Activated B cell treated with CpG ODN at 0.5 μM for 24 hours (primary cell): ENCODE results near the gene VGLL4. TPM values are rescaled to one million over a fixed set of nuclear protein-coding genes. Genes with fewer than 3 reads are reported as not detected.

Source experiments
- ATAC-seq: fragments of 200-7000 bp; cut with Tn5 transposase; one replicate; pipeline ENCODE4 v1.10.0; 2021; ENCODE audit warnings: low read depth, mild to moderate bottlenecking, moderate library complexity
- CTCF ChIA-PET: fragments of 350-600 bp; sonication (Branson Sonifier 250); formaldehyde crosslinking; loops from one replicate; lab custom pipeline; 2021; ENCODE audit warnings: antibody characterized with exemption; lab: Charles Lee
- POLR2A ChIA-PET: fragments of 350-600 bp; sonication (Branson Sonifier 250); formaldehyde crosslinking; loops from one replicate; lab custom pipeline; 2021; ENCODE audit warnings: antibody characterized with exemption; lab: Charles Lee
- DNase-seq: peaks from one replicate; pipeline ENCODE4 v3.0.0; 2022
- H3K27ac Mint-ChIP-seq: one replicate; pipeline ENCODE4 v1.8.0; 2020; ENCODE audit warnings: mixed read lengths
- H3K27me3 Mint-ChIP-seq: one replicate; pipeline ENCODE4 v1.8.0; 2021; ENCODE audit warnings: mixed read lengths
- H3K36me3 Mint-ChIP-seq: one replicate; pipeline ENCODE4 v1.8.0; 2021; ENCODE audit warnings: low read depth, mixed read lengths
- H3K4me1 Mint-ChIP-seq: one replicate; pipeline ENCODE4 v1.8.0; 2021; ENCODE audit warnings: mixed read lengths
- H3K4me3 Mint-ChIP-seq: one replicate; pipeline ENCODE4 v1.8.0; 2020; ENCODE audit warnings: mild to moderate bottlenecking, mixed read lengths
- H3K9me3 Mint-ChIP-seq: one replicate; pipeline ENCODE4 v1.8.0; 2020; ENCODE audit warnings: mixed read lengths
- intact Hi-C: fragments of 100-400 bp; cut with micrococcal nuclease; formaldehyde crosslinking; loops from one replicate; pipeline ENCODE4 v1.15.1; 2024
- total RNA-seq: library from RNA; stranded (reverse); gene quantifications from 2 replicates; pipeline ENCODE4 v1.2.3, GENCODE V29; 2022
- TF ChIP-seq, protein P1 (sequence below): fragments of 200-600 bp; IDR thresholded peaks from one replicate; pipeline ENCODE4 v1.8.0; 2022; ENCODE audit warnings: antibody characterized with exemption, mild to moderate bottlenecking

The VGLL4 gene
- total RNA-seq, 1 donor from 2014 or later = 19.3 TPM

DNA sequence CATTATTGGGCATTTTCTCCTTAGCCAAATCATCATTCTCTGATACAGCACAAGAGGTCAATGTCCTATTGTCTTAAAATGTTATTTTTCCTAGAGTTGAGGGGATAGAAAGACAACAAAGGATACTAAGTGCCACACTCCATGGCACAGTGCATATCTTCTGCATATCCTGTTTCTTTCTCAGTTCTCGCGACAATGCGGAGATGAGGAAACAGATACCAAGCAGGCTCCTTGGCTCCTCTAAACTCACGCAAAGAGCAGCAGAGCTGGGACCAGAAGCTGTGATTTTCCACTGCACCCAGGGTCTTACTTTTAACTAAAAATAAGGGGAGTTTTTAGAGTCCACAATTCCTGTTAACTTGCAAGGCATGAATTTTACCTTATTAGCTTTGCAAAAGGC is 10.5 kb upstream of the VGLL4 start:
- Mint-ChIP-seq H3K9me3 (no peaks in the 10 kb centered on the region), H3K36me3 (no peaks in the 10 kb centered on the region), H3K27me3 (no peaks in the 10 kb centered on the region), H3K4me3 (no peak overlapping the region), H3K27ac (no peak overlapping the region), H3K4me1 (peaks cover 15% of the 10 kb centered on the region)
- TF ChIP-seq, protein P1, sequence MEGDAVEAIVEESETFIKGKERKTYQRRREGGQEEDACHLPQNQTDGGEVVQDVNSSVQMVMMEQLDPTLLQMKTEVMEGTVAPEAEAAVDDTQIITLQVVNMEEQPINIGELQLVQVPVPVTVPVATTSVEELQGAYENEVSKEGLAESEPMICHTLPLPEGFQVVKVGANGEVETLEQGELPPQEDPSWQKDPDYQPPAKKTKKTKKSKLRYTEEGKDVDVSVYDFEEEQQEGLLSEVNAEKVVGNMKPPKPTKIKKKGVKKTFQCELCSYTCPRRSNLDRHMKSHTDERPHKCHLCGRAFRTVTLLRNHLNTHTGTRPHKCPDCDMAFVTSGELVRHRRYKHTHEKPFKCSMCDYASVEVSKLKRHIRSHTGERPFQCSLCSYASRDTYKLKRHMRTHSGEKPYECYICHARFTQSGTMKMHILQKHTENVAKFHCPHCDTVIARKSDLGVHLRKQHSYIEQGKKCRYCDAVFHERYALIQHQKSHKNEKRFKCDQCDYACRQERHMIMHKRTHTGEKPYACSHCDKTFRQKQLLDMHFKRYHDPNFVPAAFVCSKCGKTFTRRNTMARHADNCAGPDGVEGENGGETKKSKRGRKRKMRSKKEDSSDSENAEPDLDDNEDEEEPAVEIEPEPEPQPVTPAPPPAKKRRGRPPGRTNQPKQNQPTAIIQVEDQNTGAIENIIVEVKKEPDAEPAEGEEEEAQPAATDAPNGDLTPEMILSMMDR = no peak
- ChIA-PET POLR2A (no interaction called here), CTCF (interaction anchor here (0.8 kb wide), 1 partner anchor 275 kb away, joined by 3 read pairs; no protein-coding TSS in a partner anchor)
- ATAC-seq (no peak), DNase-seq (no peak)
- intact Hi-C loops = loop anchor here (5.0 kb wide), 1 partner anchor 497 kb away; no protein-coding TSS in a partner anchor

DNA sequence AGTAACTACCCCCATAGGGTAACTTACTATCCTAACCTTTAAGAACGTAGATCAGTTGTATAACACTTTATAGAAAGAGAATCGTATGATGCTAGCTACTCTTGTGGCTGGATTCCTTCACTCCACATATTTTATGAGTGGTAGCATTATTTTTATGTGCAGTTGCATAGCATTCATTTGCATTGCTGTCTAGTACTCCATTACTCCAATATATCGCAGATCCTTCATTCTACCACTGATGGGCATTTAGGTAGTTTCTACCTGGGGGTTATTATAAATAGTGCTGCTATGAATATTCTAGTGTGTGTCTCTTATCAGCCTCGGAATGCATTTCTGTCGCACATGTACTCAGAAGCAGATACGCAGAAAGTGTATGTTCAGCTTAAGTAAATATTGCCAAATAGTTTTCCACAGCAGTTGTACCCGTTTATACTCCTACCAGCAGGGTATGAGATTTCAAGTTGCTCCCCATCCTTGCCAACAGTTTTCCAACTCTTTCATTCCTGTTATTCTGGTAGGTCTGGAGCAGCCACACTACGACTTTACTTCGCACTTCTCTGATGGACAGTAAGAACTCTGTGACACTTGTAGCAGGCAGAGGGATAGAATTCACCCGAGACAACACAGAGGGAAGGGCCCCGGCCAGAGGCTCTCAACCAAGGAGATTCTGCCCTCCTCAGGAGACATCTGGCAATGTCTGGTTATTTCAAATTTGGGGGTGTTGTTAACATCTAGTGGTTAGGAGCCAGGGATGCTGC is 9.8 kb upstream of the VGLL4 start:
- intact Hi-C loops = loop anchor here (5.0 kb wide), 1 partner anchor 496 kb away; no protein-coding TSS in a partner anchor
- H3K27me3 Mint-ChIP-seq = no peaks in the 10 kb centered on the region
- no peaks in the 10 kb centered on the region for H3K36me3 Mint-ChIP-seq
- peaks cover 15% of the 10 kb centered on the region for H3K4me1 Mint-ChIP-seq
- no peak for DNase-seq
- POLR2A ChIA-PET = no interaction called here
- H3K9me3 Mint-ChIP-seq = no peaks in the 10 kb centered on the region
- TF ChIP-seq, protein P1 = no peak
- no peak for ATAC-seq
- CTCF ChIA-PET = interaction anchor here (0.8 kb wide), 1 partner anchor 274 kb away, joined by 3 read pairs; no protein-coding TSS in a partner anchor
- no peak overlapping the region for H3K27ac Mint-ChIP-seq
- H3K4me3 Mint-ChIP-seq = no peak overlapping the region

DNA sequence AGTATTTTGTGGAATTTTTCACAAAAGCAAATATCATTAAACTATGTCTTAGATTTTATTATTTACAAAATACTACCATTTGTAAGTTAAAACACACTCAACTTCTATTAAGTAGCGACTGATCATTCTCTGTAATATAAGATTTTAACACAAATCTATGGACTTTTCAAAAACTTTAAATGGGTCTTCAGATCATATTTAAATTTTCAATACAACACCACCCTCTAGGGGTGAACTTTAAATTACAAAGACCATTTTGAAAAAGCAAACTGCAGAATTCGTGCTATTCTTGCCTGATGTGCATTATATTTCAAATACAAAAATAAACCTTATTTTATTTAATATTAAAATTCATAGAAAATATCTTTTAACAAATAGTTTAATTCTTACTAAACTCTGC is 8.2 kb upstream of the VGLL4 start:
- ATAC-seq (peak; percentile 25), DNase-seq (no peak)
- no peaks in the 10 kb centered on the region for H3K9me3 Mint-ChIP-seq
- CTCF ChIA-PET = interaction anchor here (0.8 to 6.2 kb wide), 11 partner anchors 10 to 706 kb away, joined by 3 to 61 read pairs (median 4); partner anchors contain the start of gene TAMM41
- H3K27me3 Mint-ChIP-seq = no peaks in the 10 kb centered on the region
- TF ChIP-seq, protein P1 = no peak
- peaks cover 15% of the 10 kb centered on the region for H3K4me1 Mint-ChIP-seq
- intact Hi-C loops = loop anchor here (1.0 to 5.0 kb wide), 5 partner anchors 273 to 707 kb away; no protein-coding TSS in a partner anchor
- no peaks in the 10 kb centered on the region for H3K36me3 Mint-ChIP-seq
- H3K27ac Mint-ChIP-seq = no peak overlapping the region
- no peak overlapping the region for H3K4me3 Mint-ChIP-seq
- POLR2A ChIA-PET = interaction anchor here (0.9 kb wide), 1 partner anchor 1189 kb away, joined by 4 read pairs; the partner anchor contains the start of gene RPL32

DNA sequence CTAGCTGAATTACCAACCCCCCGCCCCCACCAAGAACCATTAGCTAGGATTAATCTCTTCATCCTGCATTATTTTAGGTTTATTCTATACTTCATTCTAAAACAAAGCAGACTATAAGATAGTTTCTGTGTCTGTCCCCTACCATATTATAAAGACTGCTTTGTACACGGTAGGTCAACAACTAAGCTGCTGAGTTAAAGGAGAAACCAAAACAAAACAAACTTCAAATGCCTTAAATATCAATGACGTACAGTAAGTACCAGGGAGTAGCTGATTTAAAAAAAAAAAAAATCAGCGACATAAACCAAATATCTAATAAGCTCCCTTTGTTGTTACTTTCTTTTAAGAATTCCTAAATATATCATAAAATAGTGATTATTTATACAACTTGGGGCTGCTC is 7.8 kb upstream of the VGLL4 start:
- POLR2A ChIA-PET = interaction anchor here (0.9 kb wide), 1 partner anchor 1190 kb away, joined by 4 read pairs; the partner anchor contains the start of gene RPL32
- TF ChIP-seq, protein P1 = no peak
- H3K9me3 Mint-ChIP-seq = no peaks in the 10 kb centered on the region
- H3K27me3 Mint-ChIP-seq = no peaks in the 10 kb centered on the region
- no peaks in the 10 kb centered on the region for H3K36me3 Mint-ChIP-seq
- DNase-seq (no peak), ATAC-seq (no peak)
- CTCF ChIA-PET = interaction anchor here (0.6 to 6.2 kb wide), 16 partner anchors 11 to 891 kb away, joined by 3 to 61 read pairs (median 4); partner anchors contain the start of gene TAMM41
- peaks cover 15% of the 10 kb centered on the region for H3K4me1 Mint-ChIP-seq
- no peak overlapping the region for H3K4me3 Mint-ChIP-seq
- intact Hi-C loops = loop anchor here (2.0 to 5.0 kb wide), 2 partner anchors 317 to 494 kb away; no protein-coding TSS in a partner anchor
- no peak overlapping the region for H3K27ac Mint-ChIP-seq

DNA sequence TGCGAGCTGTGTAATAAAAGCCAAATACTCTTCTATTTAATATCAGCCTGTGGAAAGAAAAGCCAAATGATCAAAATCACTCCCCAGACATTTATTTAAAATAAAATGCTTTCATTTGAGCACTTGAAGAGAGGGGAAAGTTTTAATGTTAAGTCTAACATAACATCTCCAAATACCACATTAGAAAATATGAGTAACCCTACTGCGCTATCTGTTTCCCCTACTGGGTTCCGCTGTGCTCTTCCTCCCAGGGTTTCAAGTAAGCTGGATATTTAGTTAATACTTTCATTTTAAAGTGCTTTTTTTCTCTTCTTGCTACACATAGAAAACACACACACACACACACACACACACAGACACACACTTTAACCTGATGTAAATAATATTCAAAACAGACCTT is 6.7 kb upstream of the VGLL4 start:
- intact Hi-C loops = loop anchor here (2.0 to 5.0 kb wide), 2 partner anchors 316 to 493 kb away; no protein-coding TSS in a partner anchor
- Mint-ChIP-seq H3K4me1 (peaks cover 5% of the 10 kb centered on the region), H3K27me3 (no peaks in the 10 kb centered on the region), H3K36me3 (no peaks in the 10 kb centered on the region), H3K9me3 (no peaks in the 10 kb centered on the region), H3K27ac (no peak overlapping the region), H3K4me3 (no peak overlapping the region)
- CTCF ChIA-PET = interaction anchor here (1.1 to 6.2 kb wide), 9 partner anchors 12 to 705 kb away, joined by 3 to 61 read pairs (median 4); no protein-coding TSS in a partner anchor
- POLR2A ChIA-PET = no interaction called here
- DNase-seq (no peak), ATAC-seq (no peak)
- TF ChIP-seq, protein P1 = no peak
